GM12878 (cell line): ENCODE measurements around the gene TESK1. TPM values are rescaled to one million over a fixed set of nuclear protein-coding genes. Genes with fewer than 3 reads are reported as not detected.

Source experiments
- ATF7 ChIP-seq: fragments of 450-650 bp; IDR thresholded peaks from 2 replicates; pipeline ENCODE4 v1.6.1; 2016; ENCODE audit warnings: low read depth, mild to moderate bottlenecking
- BHLHE40 ChIP-seq, 2 experiments: fragments of 450-650 bp in 1 of 2; IDR thresholded peaks; 2 replicates each; pipeline ENCODE4 v1.6.1; 2011 to 2017; ENCODE audit warnings: low read depth in 2 of 2, borderline replicate concordance in 1 of 2, improper control_type of control experiment in 1 of 2, low read length in 1 of 2, mild to moderate bottlenecking in 1 of 2
- CBX5 ChIP-seq: sonication (generic); IDR thresholded peaks from 2 replicates; pipeline ENCODE4 v1.6.1; 2016; ENCODE audit warnings: low read depth, moderate library complexity, mild to moderate bottlenecking, inconsistent platforms
- CHD2 ChIP-seq: IDR thresholded peaks from 2 replicates; pipeline ENCODE4 v1.6.1; 2011; ENCODE audit warnings: low read depth, low read length, improper control_type of control experiment, borderline replicate concordance
- CUX1 ChIP-seq: IDR thresholded peaks from 2 replicates; pipeline ENCODE4 v1.6.1; 2012; ENCODE audit warnings: improper control_type of control experiment, low read depth, low read length; ENCODE audit not compliant: insufficient replicate concordance
- E2F4 ChIP-seq: IDR thresholded peaks from 2 replicates; pipeline ENCODE4 v1.6.1; 2012; ENCODE audit warnings: low read depth, low read length, improper control_type of control experiment
- EGR1 ChIP-seq, 2 experiments: IDR thresholded peaks; 1 replicate in 1 of 2; 2 replicates in 1 of 2; pipeline ENCODE4 v1.6.1; 2011 to 2012; ENCODE audit warnings: low read depth in 2 of 2, low read length in 2 of 2, borderline replicate concordance in 1 of 2, mild to moderate bottlenecking in 1 of 2, moderate library complexity in 1 of 2
- ESRRA ChIP-seq: IDR thresholded peaks from 2 replicates; pipeline ENCODE4 v1.6.1; 2012; ENCODE audit warnings: mild to moderate bottlenecking, low read length, improper control_type of control experiment
- HDGF ChIP-seq: fragments of 450-650 bp; IDR thresholded peaks from 2 replicates; pipeline ENCODE4 v1.6.1; 2016; ENCODE audit warnings: antibody characterized with exemption
- IRF3 ChIP-seq: fragments of 450-650 bp; IDR thresholded peaks from 2 replicates; pipeline ENCODE4 v1.6.1; 2014; ENCODE audit warnings: mild to moderate bottlenecking
- JUNB ChIP-seq: IDR thresholded peaks from 2 replicates; pipeline ENCODE4 v1.6.1; 2016; ENCODE audit warnings: antibody characterized with exemption, mild to moderate bottlenecking
- KAT2A ChIP-seq: conservative IDR thresholded peaks from 2 replicates; pipeline ENCODE4 v1.6.1; 2011; ENCODE audit warnings: low read depth, low read length; ENCODE audit not compliant: control insufficient read depth
- LARP7 ChIP-seq: fragments of 450-650 bp; IDR thresholded peaks from 2 replicates; pipeline ENCODE4 v1.6.1; 2017; ENCODE audit warnings: mild to moderate bottlenecking
- MAX ChIP-seq: IDR thresholded peaks from 2 replicates; pipeline ENCODE4 v1.6.1; 2012; ENCODE audit warnings: low read depth, low read length, improper control_type of control experiment
- MTA3 ChIP-seq: IDR thresholded peaks from 2 replicates; pipeline ENCODE4 v1.6.1; 2012; ENCODE audit warnings: low read length, inconsistent platforms, borderline replicate concordance
- PAX5 ChIP-seq: IDR thresholded peaks from 2 replicates; pipeline ENCODE4 v1.6.1; 2011; ENCODE audit warnings: low read depth, low read length, borderline replicate concordance
- PBX3 ChIP-seq: IDR thresholded peaks from 2 replicates; pipeline ENCODE4 v1.6.1; 2011; ENCODE audit warnings: mild to moderate bottlenecking, low read depth, low read length, moderate library complexity; ENCODE audit not compliant: insufficient replicate concordance
- POLR2A ChIP-seq: IDR thresholded peaks from 2 replicates; pipeline ENCODE4 v1.6.1; 2011; ENCODE audit warnings: low read depth, mild to moderate bottlenecking, low read length
- RFX5 ChIP-seq: IDR thresholded peaks from 2 replicates; pipeline ENCODE4 v1.6.1; 2011; ENCODE audit warnings: low read depth, low read length, improper control_type of control experiment
- STAT3 ChIP-seq: IDR thresholded peaks from 2 replicates; pipeline ENCODE4 v1.6.1; 2011; ENCODE audit warnings: low read depth, low read length, improper control_type of control experiment
- YY1 ChIP-seq: IDR thresholded peaks from 2 replicates; pipeline ENCODE4 v1.6.1; 2011; ENCODE audit warnings: low read depth, mild to moderate bottlenecking, low read length
- ZNF274 ChIP-seq: IDR thresholded peaks from one replicate; pipeline ENCODE4 v1.8.0; 2011; ENCODE audit not compliant: insufficient read length, insufficient read depth
- ZZZ3 ChIP-seq: IDR thresholded peaks from 2 replicates; pipeline ENCODE4 v1.6.1; 2011; ENCODE audit warnings: low read depth; ENCODE audit not compliant: control insufficient read depth, insufficient read length
- polyA plus RNA-seq, 11 experiments: library from polyadenylated mRNA; depleted of rRNA in 4 of 11; unstranded in 6 of 11; stranded (reverse) in 5 of 11; fragments of >200 nt; fragmentation: Nextera tagmentation in 4 of 11; fragmentation: Illumina TruSeq in 1 of 11; extraction: Ambion mirVana in 4 of 11; extraction: Trizol in 1 of 11; gene quantifications; 1 replicate in 1 of 11; 2 replicates in 10 of 11; pipeline versions ENCODE4 v1.2.1 to v1.2.3, GENCODE V29; 2011 to 2016; ENCODE audit warnings: inconsistent platforms in 2 of 11, missing spikeins in 2 of 11, low read depth in 1 of 11
- total RNA-seq, 4 experiments: library from RNA; depleted of rRNA in 3 of 4; stranded (reverse); fragments of >200 nt in 3 of 4; fragmentation: Illumina TruSeq in 1 of 4; extraction: Trizol in 1 of 4; gene quantifications; 2 replicates each; pipeline versions ENCODE4 v1.2.1 to v1.2.3, GENCODE V29; 2013 to 2021

TESK1 gene
- total and polyA plus RNA-seq, 10 of the 15 experiments (the other 5 are each of a cell fraction or from before 2014, with no cell fraction given), result 0.16 to 19.5 (median 7.9) TPM; not detected in 1

GRCh38 chr9:35657546-35658136 lies 52.6 kb downstream of the TESK1 start, which contains the start of gene RMRP (continued):
- TF ChIP-seq IRF3, result no peak; the same call in 1 of the 2 replicates
- peak; percentile 56; the same call in 1 of the 2 replicates for TF ChIP-seq PAX5
- no peak for TF ChIP-seq E2F4
- TF ChIP-seq ZZZ3, result no peak
- TF ChIP-seq EGR1 (IDR thresholded peaks at IDR 0.05; ENCODE audit: borderline replicate concordance in 1 of 2, low read depth in 2 of 2, low read length in 2 of 2), result peak; percentile 87 to 97
- TF ChIP-seq CHD2, result peak; percentile 61; the same call in 1 of the 2 replicates
- TF ChIP-seq JUNB, result peak; percentile 6; the same call in 1 of the 2 replicates
- no peak for TF ChIP-seq CUX1
- TF ChIP-seq MTA3, result no peak
- no peak for TF ChIP-seq ZNF274
- TF ChIP-seq RFX5, result no peak
- TF ChIP-seq KAT2A, result no peak
- TF ChIP-seq POLR2A, result no peak
- no peak for TF ChIP-seq CBX5
- peak; percentile 99 for TF ChIP-seq MAX
- peak; percentile 31 for TF ChIP-seq PBX3
- TF ChIP-seq YY1, result peak; percentile 63
- TF ChIP-seq BHLHE40 (IDR thresholded peaks at IDR 0.05; ENCODE audit: borderline replicate concordance in 1 of 2, low read depth in 2 of 2, low read length in 1 of 2), result peak; percentile 97 to 99
- TF ChIP-seq LARP7, result peak; percentile 90
- TF ChIP-seq STAT3, result 0 out of 2 replicates have a peak, but pooled peaks have one; percentile 60
- TF ChIP-seq ATF7, result peak; percentile 67
- TF ChIP-seq HDGF, result 0 out of 2 replicates have a peak, but pooled peaks have one; percentile 76
- TF ChIP-seq ESRRA, result no peak; the same call in 1 of the 2 replicates
